Thymus (tissue), 14 donors: Measurements from ENCODE around the gene CDK13. TPM values are rescaled to one million over a fixed set of nuclear protein-coding genes. Genes with fewer than 3 reads are reported as not detected.
A peak's percentile ranks its signal among the peaks of the same experiment; 100 is the strongest.
"Not testable (repeated sequence)": the region's sequence is repeated elsewhere in the genome, so short reads cannot be mapped to it uniquely, and the experiment has no call there.

Experiments
- DNase-seq, 9 donors: peaks; one replicate each; pipeline ENCODE4 v3.0.0-alpha.2; 2013; ENCODE audit warnings: low spot score in 9 of 9, low read depth in 6 of 9, missing footprints in 1 of 9
- H3K27ac ChIP-seq, 2 donors: one replicate each; pipeline ENCODE4 v1.5.1; 2013; ENCODE audit warnings: control low read depth in 1 of 2, low read depth in 1 of 2, low read length in 1 of 2, mild to moderate bottlenecking in 1 of 2, moderate library complexity in 1 of 2
- H3K27me3 ChIP-seq, 2 donors: one replicate each; pipeline ENCODE4 v1.5.1; 2013; ENCODE audit warnings: low read length in 1 of 2; ENCODE audit not compliant: control insufficient read depth in 2 of 2, insufficient read depth in 1 of 2
- H3K36me3 ChIP-seq, 2 donors: one replicate each; pipeline ENCODE4 v1.5.1; 2013; ENCODE audit warnings: low read length in 1 of 2, mild to moderate bottlenecking in 1 of 2, moderate library complexity in 1 of 2; ENCODE audit not compliant: control insufficient read depth in 2 of 2, insufficient read depth in 2 of 2
- H3K4me1 ChIP-seq, 2 donors: one replicate each; pipeline ENCODE4 v1.5.1; 2013; ENCODE audit warnings: low read length in 2 of 2; ENCODE audit not compliant: control insufficient read depth in 2 of 2, insufficient read depth in 2 of 2
- H3K4me3 ChIP-seq, 2 donors: one replicate each; pipeline ENCODE4 v1.5.1; 2013; ENCODE audit warnings: low read length in 2 of 2, control low read depth in 1 of 2, mild to moderate bottlenecking in 1 of 2
- H3K9me3 ChIP-seq, 2 donors: one replicate each; pipeline ENCODE4 v1.5.1; 2013; ENCODE audit warnings: low read length in 1 of 2, mild to moderate bottlenecking in 1 of 2; ENCODE audit not compliant: control insufficient read depth in 2 of 2, insufficient read depth in 1 of 2
- WGBS: extraction: QIAGEN DNeasy Blood & Tissue Kit; methylation state at CpG from one replicate; pipeline ENCODE4 v1.1.7; 2013; 5-methylcytosine and 5-hydroxymethylcytosine counted together
- long read RNA-seq, 10 donors: transcript quantifications; one replicate each; lab custom pipeline, GENCODE V29; 2026
- polyA plus RNA-seq: library from polyadenylated mRNA; stranded (reverse); fragments of 200-250 nt; gene quantifications from one replicate; pipeline ENCODE4 v1.2.3, GENCODE V29; 2013
- total RNA-seq: library from RNA; stranded (reverse); fragments of 120-200 nt; gene quantifications from one replicate; pipeline ENCODE4 v1.2.4, GENCODE V29; 2013
- donor health status: healthy.

CDK13 gene
- 48.3 TPM for total RNA-seq
- 40.4 TPM for polyA plus RNA-seq
- long read RNA-seq, donor 1, partial matches to known transcripts = 0 of 1 reads
- long read RNA-seq, donor 1, other reads (novel, unspliced or antisense) = 0 of 1 reads
- long read RNA-seq, donor 2 = 0 reads
- long read RNA-seq, donor 3, full-length matches to known transcripts = 12 of 24 reads
- long read RNA-seq, donor 3, partial matches to known transcripts = 12 of 24 reads
- long read RNA-seq, donor 3, other reads (novel, unspliced or antisense) = 0 of 24 reads
- long read RNA-seq, donor 4, partial matches to known transcripts = 0 of 4 reads
- long read RNA-seq, donor 4, other reads (novel, unspliced or antisense) = 0 of 4 reads
- long read RNA-seq, donor 5, full-length matches to known transcripts = 9 of 463 reads
- long read RNA-seq, donor 5, partial matches to known transcripts = 454 of 463 reads
- long read RNA-seq, donor 5, other reads (novel, unspliced or antisense) = 0 of 463 reads
- long read RNA-seq, donor 6, transcript CDK13-213 (1 exons, 1,901 nt) = major isoform, 6 of 6 reads
- long read RNA-seq, donor 6, partial matches to known transcripts = 0 of 6 reads
- long read RNA-seq, donor 6, other reads (novel, unspliced or antisense) = 0 of 6 reads
- long read RNA-seq, donor 7, partial matches to known transcripts = 0 of 4 reads
- long read RNA-seq, donor 7, other reads (novel, unspliced or antisense) = 0 of 4 reads
- long read RNA-seq, donor 8, partial matches to known transcripts = 0 of 2 reads
- long read RNA-seq, donor 8, other reads (novel, unspliced or antisense) = 0 of 2 reads
- long read RNA-seq, donor 9, full-length matches to known transcripts = 5 of 5 reads
- long read RNA-seq, donor 9, partial matches to known transcripts = 0 of 5 reads
- long read RNA-seq, donor 9, other reads (novel, unspliced or antisense) = 0 of 5 reads
- long read RNA-seq, donor 10, full-length matches to known transcripts = 6 of 6 reads
- long read RNA-seq, donor 10, partial matches to known transcripts = 0 of 6 reads
- long read RNA-seq, donor 10, other reads (novel, unspliced or antisense) = 0 of 6 reads

DNA sequence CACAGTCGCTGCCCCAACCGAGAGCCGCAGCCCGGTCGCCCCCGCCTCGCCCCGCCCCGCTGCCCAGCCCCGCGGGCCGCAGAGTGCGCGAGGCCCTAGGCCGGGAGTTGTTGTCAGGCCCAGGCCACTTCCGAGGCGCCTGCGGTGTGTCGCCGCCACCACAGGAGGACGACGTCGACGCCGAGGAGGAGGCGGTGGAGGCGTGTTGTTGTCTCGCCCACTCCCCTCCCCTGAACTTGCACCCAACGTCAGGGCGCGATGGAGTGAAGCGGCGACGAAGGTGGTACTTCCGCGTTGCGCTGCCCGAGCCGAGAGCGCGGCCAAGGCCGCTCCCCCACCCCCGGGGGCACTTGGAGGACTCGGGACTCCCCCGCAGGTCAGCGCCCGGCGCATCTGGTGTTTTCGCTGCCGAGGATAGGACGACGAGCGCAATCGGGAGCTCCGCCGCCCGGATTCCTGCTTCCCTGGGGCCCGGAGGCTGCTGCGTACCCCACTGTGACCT lies at the start of gene CDK13:
CDK13 (plus strand) TSS at position 286 of the 502 bp plus-strand sequence. CDS start 386 bp downstream, outside the sequence.
- H3K9me3 ChIP-seq = no peaks in the 10 kb centered on the region
- DNase-seq = peak in 8 of 9 donors; percentile 63 to 92 (median 75)
- H3K27me3 ChIP-seq = no peaks in the 10 kb centered on the region
- under 1% methylated on average over 59 of the region's 59 CpGs for WGBS
- peaks cover 8 to 9% of the 10 kb centered on the region in 2 donors for H3K4me1 ChIP-seq
- no peaks in the 10 kb centered on the region for H3K36me3 ChIP-seq
- H3K4me3 ChIP-seq = peak within 1 kb of the TSS; percentile 84 to 87
- H3K27ac ChIP-seq = peak within 1 kb of the TSS; percentile 99

DNA sequence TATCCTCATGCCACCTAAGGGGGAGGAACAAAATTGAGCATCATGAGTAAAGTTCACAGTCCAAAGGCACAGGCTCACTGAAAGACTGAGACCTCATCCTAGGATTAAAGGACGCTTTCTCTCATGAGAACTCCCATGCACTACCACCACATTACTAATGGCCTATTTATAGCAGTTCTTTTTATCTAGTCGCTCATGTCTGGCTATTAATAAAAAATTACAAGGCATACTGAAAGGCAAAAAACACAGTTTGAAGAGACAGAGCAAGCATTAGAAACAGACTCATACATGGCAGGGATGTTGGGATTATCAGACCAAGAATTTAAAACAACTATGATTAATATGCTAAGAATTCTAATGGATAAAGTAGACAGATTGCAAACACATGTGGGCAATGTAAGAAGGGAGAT lies 46.0 kb upstream of the CDK13 start:
- no peak overlapping the region for H3K27ac ChIP-seq
- H3K4me1 ChIP-seq = no peaks in the 10 kb centered on the region
- no peak overlapping the region for H3K4me3 ChIP-seq
- H3K9me3 ChIP-seq = peaks cover 0 to 3% of the 10 kb centered on the region in 2 donors
- WGBS = 97% methylated on average over 2 of the region's 2 CpGs
- H3K27me3 ChIP-seq = no peaks in the 10 kb centered on the region
- DNase-seq = no peak
- H3K36me3 ChIP-seq = no peaks in the 10 kb centered on the region

DNA sequence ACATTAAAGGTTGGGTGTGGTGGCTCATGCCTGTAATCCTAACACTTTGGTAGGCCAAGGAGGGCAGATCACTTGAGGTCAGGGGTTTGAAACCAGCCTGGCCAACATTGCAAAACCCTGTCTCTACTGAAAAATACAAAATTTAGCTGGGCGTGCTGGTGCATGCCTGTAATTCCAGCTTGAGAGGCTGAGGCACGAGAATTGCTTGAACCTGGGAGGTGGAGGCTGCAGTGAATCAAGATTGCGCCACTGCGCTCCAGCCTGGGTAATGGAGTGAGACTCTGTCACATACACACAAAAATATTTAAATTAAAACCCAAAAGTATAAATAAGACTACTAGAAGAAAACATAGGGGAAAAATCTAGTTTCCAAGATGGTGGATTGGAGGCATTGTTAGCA lies 41.9 kb upstream of the CDK13 start:
- 98% methylated on average over 4 of the region's 4 CpGs for WGBS
- H3K9me3 ChIP-seq = peaks cover 0 to 3% of the 10 kb centered on the region in 2 donors
- no peaks in the 10 kb centered on the region for H3K27me3 ChIP-seq
- no peak overlapping the region for H3K4me3 ChIP-seq
- no peak overlapping the region for H3K27ac ChIP-seq
- DNase-seq = no peak
- no peaks in the 10 kb centered on the region for H3K4me1 ChIP-seq
- no peaks in the 10 kb centered on the region for H3K36me3 ChIP-seq

DNA sequence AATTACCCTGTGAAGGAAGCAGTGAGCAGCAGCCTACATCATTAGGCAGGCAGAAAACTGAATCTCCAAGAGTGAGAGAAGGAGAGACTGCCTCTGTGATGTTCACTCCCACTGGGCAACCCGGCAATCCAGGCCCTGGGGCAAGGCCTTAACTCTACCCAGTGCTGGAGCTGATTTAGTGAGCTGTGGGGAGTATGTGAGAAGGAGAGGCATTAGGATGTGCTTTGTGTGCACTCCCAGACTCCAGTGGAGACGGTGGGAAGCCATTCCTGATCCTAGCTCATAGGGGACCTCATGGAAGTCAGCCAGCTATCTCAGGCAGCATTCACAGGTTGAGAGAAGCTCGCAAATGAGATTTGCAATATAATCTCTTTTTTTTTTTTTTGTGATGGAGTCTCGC lies 41.1 kb upstream of the CDK13 start:
- DNase-seq = no peak
- H3K4me1 ChIP-seq = no peaks in the 10 kb centered on the region
- H3K36me3 ChIP-seq = no peaks in the 10 kb centered on the region
- H3K27ac ChIP-seq = no peak overlapping the region
- no peak overlapping the region for H3K4me3 ChIP-seq
- WGBS = 95% methylated on average over 4 of the region's 4 CpGs
- peaks cover 0 to 3% of the 10 kb centered on the region in 2 donors for H3K9me3 ChIP-seq
- no peaks in the 10 kb centered on the region for H3K27me3 ChIP-seq

DNA sequence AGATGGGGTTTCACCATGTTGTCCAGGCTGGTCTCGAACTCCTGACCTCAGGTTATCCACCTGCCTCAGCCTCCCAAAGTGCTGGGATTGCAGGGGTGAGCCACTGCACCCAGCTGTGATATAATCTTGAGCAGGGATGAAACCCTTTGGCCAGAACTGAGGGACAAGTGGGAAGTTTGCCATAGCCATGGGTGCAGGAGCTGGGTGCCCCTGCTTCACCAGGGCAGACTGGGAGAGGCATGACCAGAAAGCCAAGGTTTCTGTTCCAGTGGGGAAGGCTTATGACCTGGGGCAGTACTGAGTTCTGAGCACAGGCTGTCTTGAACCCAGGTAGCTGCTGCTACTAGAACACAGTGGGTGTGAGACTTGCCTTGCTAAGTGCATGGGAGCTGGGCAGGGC lies 40.5 kb upstream of the CDK13 start:
- Histone ChIP-seq H3K27ac (no peak overlapping the region), H3K4me3 (no peak overlapping the region), H3K9me3 (peaks cover 0 to 3% of the 10 kb centered on the region in 2 donors), H3K4me1 (no peaks in the 10 kb centered on the region), H3K36me3 (no peaks in the 10 kb centered on the region), H3K27me3 (no peaks in the 10 kb centered on the region)
- 91% methylated on average over 1 of the region's 1 CpG for WGBS
- no peak for DNase-seq

DNA sequence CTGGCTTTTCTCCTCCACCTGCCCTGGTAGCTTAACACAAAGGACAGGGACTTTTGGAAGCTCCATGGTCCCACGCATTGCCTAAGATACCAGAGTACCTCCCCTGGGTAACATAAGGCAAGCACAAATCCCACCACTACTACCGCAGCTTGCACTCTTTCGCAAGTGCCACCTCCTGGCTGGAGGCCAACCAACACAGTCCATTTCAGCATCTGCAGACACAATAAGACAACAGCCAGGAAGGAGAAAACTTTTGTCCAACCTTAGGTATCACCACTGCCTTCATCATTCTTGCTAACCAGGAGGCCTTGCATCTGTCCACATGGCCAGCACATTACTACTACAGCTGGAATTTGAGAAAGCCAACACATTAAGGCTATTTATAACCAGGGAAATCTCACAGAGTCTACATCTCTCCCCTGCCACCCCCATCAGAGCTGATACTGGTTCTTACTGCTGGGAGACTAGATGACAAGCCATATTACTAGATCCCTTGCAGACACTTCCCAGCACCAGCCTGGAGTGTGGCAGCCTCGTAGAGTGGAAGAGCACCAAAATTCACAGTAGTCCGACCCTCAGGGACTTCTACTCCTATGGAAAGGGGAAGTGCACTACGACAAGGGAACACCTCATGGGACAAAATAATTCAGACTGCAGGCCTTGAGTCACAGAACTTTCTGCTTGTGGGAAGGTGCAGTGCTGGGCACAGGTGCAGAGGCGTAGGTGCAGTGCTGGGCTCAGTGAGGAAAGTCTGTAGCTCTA lies 39.8 kb upstream of the CDK13 start:
- WGBS = 98% methylated on average over 7 of the region's 7 CpGs
- H3K27ac ChIP-seq = no peak overlapping the region

DNA sequence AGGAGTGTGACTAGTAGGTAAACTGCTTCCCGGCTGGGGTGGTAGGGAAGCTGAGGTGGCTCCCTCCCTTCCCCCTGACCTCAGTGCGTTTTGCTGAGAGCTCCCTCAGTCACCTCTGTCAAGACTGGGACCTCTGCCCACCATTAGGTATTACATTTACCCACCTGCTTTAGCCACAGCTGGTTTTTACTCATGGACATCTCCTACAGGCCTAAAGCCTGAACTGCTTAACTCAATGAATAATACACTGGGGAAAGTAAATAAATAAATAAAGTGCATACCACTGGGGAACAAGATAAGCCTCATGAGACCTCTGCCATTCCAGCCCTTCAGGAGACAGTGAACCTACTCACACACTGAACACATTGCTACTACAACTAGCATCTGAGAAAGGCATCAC lies 38.9 kb upstream of the CDK13 start:
- Histone ChIP-seq H3K4me3 (no peak overlapping the region), H3K36me3 (no peaks in the 10 kb centered on the region), H3K27me3 (no peaks in the 10 kb centered on the region), H3K4me1 (no peaks in the 10 kb centered on the region), H3K9me3 (peaks cover 0 to 3% of the 10 kb centered on the region in 2 donors), H3K27ac (no peak overlapping the region)
- 92% methylated on average over 2 of the region's 2 CpGs for WGBS
- DNase-seq = no peak

More for the DNA sequence above, 39.8 kb upstream of the CDK13 start:
- H3K4me1 ChIP-seq = no peaks in the 10 kb centered on the region
- no peak overlapping the region for H3K4me3 ChIP-seq
- peaks cover 0 to 3% of the 10 kb centered on the region in 2 donors for H3K9me3 ChIP-seq
- H3K27me3 ChIP-seq = no peaks in the 10 kb centered on the region
- DNase-seq = no peak
- no peaks in the 10 kb centered on the region for H3K36me3 ChIP-seq

DNA sequence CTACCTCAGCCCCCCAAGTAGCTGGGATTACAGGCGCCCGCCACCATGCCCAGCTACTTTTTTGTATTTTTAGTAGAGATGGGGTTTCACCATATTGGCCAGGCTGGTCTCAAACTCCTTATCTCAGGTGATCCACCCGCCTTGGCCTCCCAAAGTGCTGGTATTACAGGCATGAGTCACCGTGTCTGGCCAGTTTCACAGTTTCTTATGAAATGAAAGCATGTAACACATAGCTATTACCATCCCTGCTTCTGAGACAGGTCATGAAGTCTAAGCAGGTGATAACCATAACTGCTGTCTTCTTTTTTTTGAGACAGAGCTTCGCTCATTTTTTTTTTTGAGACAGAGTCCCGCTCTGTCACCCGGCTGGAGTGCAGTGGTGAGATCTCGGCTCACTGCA lies 34.2 kb upstream of the CDK13 start:
- not testable (repeated sequence) for H3K27me3 ChIP-seq, H3K4me1 ChIP-seq, H3K9me3 ChIP-seq, H3K27ac ChIP-seq, DNase-seq, H3K36me3 ChIP-seq, H3K4me3 ChIP-seq
- 96% methylated on average over 8 of the region's 8 CpGs for WGBS
